ENCODE results near the gene HS3ST4. TPM values are rescaled to one million over a fixed set of nuclear protein-coding genes. Genes with fewer than 3 reads are reported as not detected.

Gene HS3ST4
- total and polyA plus RNA-seq, 2 donors (not counting 1 experiment from before 2014, with no cell fraction given), result not detected

DNA sequence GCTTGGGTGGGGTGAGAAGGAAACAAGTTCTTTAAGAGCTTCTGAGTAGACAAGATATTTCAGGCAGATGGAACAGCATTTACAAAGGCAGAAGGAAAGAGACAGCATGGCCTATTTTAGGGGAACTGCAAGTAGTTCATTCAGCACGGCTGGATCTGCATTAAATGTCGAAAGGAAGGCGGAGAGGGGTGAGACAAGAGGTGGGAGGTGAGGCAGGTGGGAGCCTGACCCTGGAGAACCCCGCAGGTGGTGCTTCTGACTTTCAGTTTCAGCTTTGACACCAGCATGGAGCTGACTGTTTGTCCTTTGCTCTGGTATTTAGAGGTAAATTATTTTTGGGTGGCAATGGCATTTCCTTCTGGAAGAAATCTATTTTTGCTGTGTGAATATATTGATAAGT is 194.8 kb downstream of the HS3ST4 start:
- no peaks in the 10 kb centered on the region for H3K4me1 ChIP-seq (ENCODE audit: control insufficient read depth, extremely low read depth, insufficient read depth, low read length)
- H3K27me3 ChIP-seq (ENCODE audit: control insufficient read depth, insufficient read depth, low read length), result no peaks in the 10 kb centered on the region
- H3K27ac ChIP-seq (ENCODE audit: insufficient read depth, low read length), result no peak overlapping the region
- no peaks in the 10 kb centered on the region for H3K79me2 ChIP-seq (ENCODE audit: control insufficient read depth, insufficient read depth, low read length)
- TF ChIP-seq EZH2 (IDR thresholded peaks at IDR 0.05; ENCODE audit: low read length, missing control alignments), result no peak
- H2AFZ ChIP-seq (ENCODE audit: low read length), result no peak overlapping the region
- no peak overlapping the region for H3K4me2 ChIP-seq (ENCODE audit: extremely low read depth, insufficient read depth, low read length)
- no peak for DNase-seq (ENCODE audit: low read depth in 2 of 2)
- H3K9me3 ChIP-seq (ENCODE audit: control insufficient read depth, insufficient read depth, low read depth, low read length), result no peaks in the 10 kb centered on the region
- no peaks in the 10 kb centered on the region for H3K36me3 ChIP-seq (ENCODE audit: control insufficient read depth, insufficient read depth, low read length)
- H3K4me3 ChIP-seq (replicated peaks in 1 of 4; ENCODE audit: control extremely low read depth in 1 of 4, insufficient read depth in 1 of 4, low read depth in 3 of 4, low read length in 4 of 4), result no peak overlapping the region
- no peak overlapping the region for H3K9ac ChIP-seq (ENCODE audit: insufficient read depth, low read length)
- H4K20me1 ChIP-seq (ENCODE audit: control insufficient read depth, extremely low read depth, insufficient read depth, low read length), result no peaks in the 10 kb centered on the region

DNA sequence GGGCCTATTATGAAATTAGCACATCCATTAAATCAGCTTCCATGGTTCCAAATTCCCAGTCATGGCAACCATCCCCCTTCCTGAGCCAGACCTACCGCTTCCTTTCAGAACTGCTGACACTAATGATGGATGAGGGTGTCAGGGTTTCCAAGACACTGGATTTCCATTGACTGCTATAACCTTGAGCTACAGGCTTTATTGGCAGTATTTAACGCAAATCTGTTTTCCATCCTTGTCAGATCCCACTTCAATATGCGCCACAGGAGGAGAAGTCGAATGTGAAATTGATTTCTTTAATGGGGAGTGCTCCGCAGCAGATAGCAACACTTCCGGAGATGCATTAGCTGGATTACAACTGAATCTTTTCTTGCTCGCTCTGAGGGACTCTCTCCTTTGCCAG is 197.1 kb downstream of the HS3ST4 start:
- H3K4me3 ChIP-seq (replicated peaks in 1 of 4; ENCODE audit: control extremely low read depth in 1 of 4, insufficient read depth in 1 of 4, low read depth in 3 of 4, low read length in 4 of 4), result no peak overlapping the region
- H3K9ac ChIP-seq (ENCODE audit: insufficient read depth, low read length), result no peak overlapping the region
- H4K20me1 ChIP-seq (ENCODE audit: control insufficient read depth, extremely low read depth, insufficient read depth, low read length), result no peaks in the 10 kb centered on the region
- H3K79me2 ChIP-seq (ENCODE audit: control insufficient read depth, insufficient read depth, low read length), result no peaks in the 10 kb centered on the region
- TF ChIP-seq, protein P1, sequence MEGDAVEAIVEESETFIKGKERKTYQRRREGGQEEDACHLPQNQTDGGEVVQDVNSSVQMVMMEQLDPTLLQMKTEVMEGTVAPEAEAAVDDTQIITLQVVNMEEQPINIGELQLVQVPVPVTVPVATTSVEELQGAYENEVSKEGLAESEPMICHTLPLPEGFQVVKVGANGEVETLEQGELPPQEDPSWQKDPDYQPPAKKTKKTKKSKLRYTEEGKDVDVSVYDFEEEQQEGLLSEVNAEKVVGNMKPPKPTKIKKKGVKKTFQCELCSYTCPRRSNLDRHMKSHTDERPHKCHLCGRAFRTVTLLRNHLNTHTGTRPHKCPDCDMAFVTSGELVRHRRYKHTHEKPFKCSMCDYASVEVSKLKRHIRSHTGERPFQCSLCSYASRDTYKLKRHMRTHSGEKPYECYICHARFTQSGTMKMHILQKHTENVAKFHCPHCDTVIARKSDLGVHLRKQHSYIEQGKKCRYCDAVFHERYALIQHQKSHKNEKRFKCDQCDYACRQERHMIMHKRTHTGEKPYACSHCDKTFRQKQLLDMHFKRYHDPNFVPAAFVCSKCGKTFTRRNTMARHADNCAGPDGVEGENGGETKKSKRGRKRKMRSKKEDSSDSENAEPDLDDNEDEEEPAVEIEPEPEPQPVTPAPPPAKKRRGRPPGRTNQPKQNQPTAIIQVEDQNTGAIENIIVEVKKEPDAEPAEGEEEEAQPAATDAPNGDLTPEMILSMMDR (conservative IDR thresholded peaks at IDR 0.05 in 1 of 2, IDR thresholded peaks at IDR 0.05 in 1 of 2; ENCODE audit: low read depth in 1 of 2, low read length in 2 of 2), result no peak
- TF ChIP-seq EZH2 (IDR thresholded peaks at IDR 0.05; ENCODE audit: low read length, missing control alignments), result no peak
- no peak for DNase-seq (ENCODE audit: low read depth in 2 of 2)
- H2AFZ ChIP-seq (ENCODE audit: low read length), result no peak overlapping the region
- H3K4me2 ChIP-seq (ENCODE audit: extremely low read depth, insufficient read depth, low read length), result no peak overlapping the region
- H3K36me3 ChIP-seq (ENCODE audit: control insufficient read depth, insufficient read depth, low read length), result no peaks in the 10 kb centered on the region
- H3K4me1 ChIP-seq (ENCODE audit: control insufficient read depth, extremely low read depth, insufficient read depth, low read length), result no peaks in the 10 kb centered on the region
- H3K9me3 ChIP-seq (ENCODE audit: control insufficient read depth, insufficient read depth, low read depth, low read length), result no peaks in the 10 kb centered on the region
- no peaks in the 10 kb centered on the region for H3K27me3 ChIP-seq (ENCODE audit: control insufficient read depth, insufficient read depth, low read length)
- no peak overlapping the region for H3K27ac ChIP-seq (ENCODE audit: insufficient read depth, low read length)

DNA sequence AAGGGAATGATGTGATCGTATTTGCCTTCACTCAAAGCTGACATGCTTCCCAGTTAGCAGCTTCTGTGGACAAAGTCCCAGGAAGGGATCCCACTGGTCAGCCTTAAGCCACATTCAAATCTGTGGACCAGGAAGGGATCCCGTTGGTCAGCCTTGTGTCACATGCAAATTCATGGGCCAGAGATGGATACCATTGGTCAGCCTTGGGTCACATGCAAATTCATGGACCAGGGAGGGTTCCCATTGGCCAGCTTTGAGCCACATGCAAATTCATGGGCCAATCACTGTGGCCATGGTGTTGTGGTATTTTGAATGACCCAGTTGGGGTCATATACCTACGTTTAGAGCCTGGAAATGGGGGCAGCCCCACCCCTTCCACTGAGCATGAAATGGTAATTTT is 201.6 kb downstream of the HS3ST4 start:
- Histone ChIP-seq H3K36me3 (ENCODE audit: control insufficient read depth, insufficient read depth, low read length) (no peaks in the 10 kb centered on the region), H2AFZ (ENCODE audit: low read length) (no peak overlapping the region), H3K4me2 (ENCODE audit: extremely low read depth, insufficient read depth, low read length) (no peak overlapping the region), H3K9me3 (ENCODE audit: control insufficient read depth, insufficient read depth, low read depth, low read length) (no peaks in the 10 kb centered on the region), H3K4me3 (replicated peaks in 1 of 4; ENCODE audit: control extremely low read depth in 1 of 4, insufficient read depth in 1 of 4, low read depth in 3 of 4, low read length in 4 of 4) (no peak overlapping the region), H3K27ac (ENCODE audit: insufficient read depth, low read length) (no peak overlapping the region), H4K20me1 (ENCODE audit: control insufficient read depth, extremely low read depth, insufficient read depth, low read length) (no peaks in the 10 kb centered on the region), H3K27me3 (ENCODE audit: control insufficient read depth, insufficient read depth, low read length) (no peaks in the 10 kb centered on the region), H3K4me1 (ENCODE audit: control insufficient read depth, extremely low read depth, insufficient read depth, low read length) (no peaks in the 10 kb centered on the region), H3K79me2 (ENCODE audit: control insufficient read depth, insufficient read depth, low read length) (no peaks in the 10 kb centered on the region), H3K9ac (ENCODE audit: insufficient read depth, low read length) (no peak overlapping the region)
- DNase-seq (ENCODE audit: low read depth in 2 of 2), result no peak
- TF ChIP-seq, protein P1 (conservative IDR thresholded peaks at IDR 0.05 in 1 of 2, IDR thresholded peaks at IDR 0.05 in 1 of 2; ENCODE audit: low read depth in 1 of 2, low read length in 2 of 2), result no peak
